Activated CD4-positive, alpha-beta T cell treated with anti-CD3 and anti-CD28 coated beads, Interleukin-2, amount 10 ng/mL, durations not matched to agents 7 days and 5 days (primary cell): ENCODE measurements around the gene OOSP4A. TPM values are rescaled to one million over a fixed set of nuclear protein-coding genes. Genes with fewer than 3 reads are reported as not detected.

Source experiments
- CTCF ChIA-PET: fragments of 350-600 bp; sonication (Branson Sonifier 250); formaldehyde crosslinking; loops from one replicate; lab custom pipeline; 2021; ENCODE audit warnings: antibody characterized with exemption; lab: Charles Lee
- POLR2A ChIA-PET: fragments of 350-600 bp; sonication (Branson Sonifier 250); formaldehyde crosslinking; loops from one replicate; lab custom pipeline; 2021; ENCODE audit warnings: antibody characterized with exemption; lab: Charles Lee
- DNase-seq: peaks from one replicate; pipeline ENCODE4 v3.0.0-alpha.2; 2020
- H3K27ac Mint-ChIP-seq: one replicate; pipeline ENCODE4 v1.8.0; 2021; ENCODE audit warnings: mild to moderate bottlenecking, moderate library complexity, mixed read lengths
- H3K27me3 Mint-ChIP-seq: one replicate; pipeline ENCODE4 v1.8.0; 2021; ENCODE audit warnings: mixed read lengths
- H3K36me3 Mint-ChIP-seq: one replicate; pipeline ENCODE4 v1.8.0; 2021; ENCODE audit warnings: low read depth, mixed read lengths
- H3K4me1 Mint-ChIP-seq: one replicate; pipeline ENCODE4 v1.8.0; 2021; ENCODE audit warnings: mixed read lengths
- H3K4me3 Mint-ChIP-seq: one replicate; pipeline ENCODE4 v1.8.0; 2021; ENCODE audit warnings: mild to moderate bottlenecking, moderate library complexity, mixed read lengths
- H3K9me3 Mint-ChIP-seq: one replicate; pipeline ENCODE4 v1.8.0; 2021; ENCODE audit warnings: mixed read lengths
- total RNA-seq, 2 experiments: library from RNA; stranded (reverse); gene quantifications; one replicate each; pipeline ENCODE4 v1.2.3, GENCODE V29; 2021

The OOSP4A gene
- total RNA-seq, 2 experiments from 2014 or later = not detected

GRCh38 chr11:59990421-59990820 is 26.6 kb downstream of the OOSP4A start:
- CTCF ChIA-PET = no interaction called here
- Mint-ChIP-seq H3K36me3 (no peaks in the 10 kb centered on the region), H3K9me3 (peaks cover 3% of the 10 kb centered on the region), H3K27ac (no peak overlapping the region), H3K4me3 (no peak overlapping the region), H3K27me3 (peaks cover 2% of the 10 kb centered on the region), H3K4me1 (no peaks in the 10 kb centered on the region)
- no peak for DNase-seq
- POLR2A ChIA-PET = no interaction called here

GRCh38 chr11:59992425-59992824 is 28.6 kb downstream of the OOSP4A start:
- Mint-ChIP-seq H3K4me3 (no peak overlapping the region), H3K4me1 (no peaks in the 10 kb centered on the region), H3K9me3 (peaks cover 3% of the 10 kb centered on the region), H3K27ac (no peak overlapping the region), H3K27me3 (no peaks in the 10 kb centered on the region), H3K36me3 (no peaks in the 10 kb centered on the region)
- ChIA-PET POLR2A (no interaction called here), CTCF (no interaction called here)
- no peak for DNase-seq

DNA sequence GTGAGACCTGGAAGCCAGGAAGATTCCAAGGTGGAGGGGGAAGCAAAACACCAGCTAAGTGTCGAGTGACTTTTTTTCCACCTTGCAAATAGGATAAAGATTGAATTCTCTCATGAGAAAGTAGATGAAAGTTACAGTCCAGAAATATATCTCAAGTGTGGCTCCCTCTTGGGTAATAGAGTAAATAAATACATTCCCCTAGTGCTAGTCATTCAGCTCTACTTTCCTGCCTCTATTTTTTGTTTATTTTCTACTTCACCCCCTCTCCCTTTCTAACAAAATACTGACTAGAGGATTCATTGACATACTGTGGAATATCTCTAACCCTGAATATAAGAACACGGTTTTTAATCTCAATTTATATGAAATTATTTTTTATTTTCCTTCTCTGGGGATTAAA is 34.0 kb downstream of the OOSP4A start:
- CTCF ChIA-PET = interaction anchor here (0.9 kb wide), 1 partner anchor 18 kb away, joined by 3 read pairs; no protein-coding TSS in a partner anchor
- peaks cover under 1% of the 10 kb centered on the region for H3K27me3 Mint-ChIP-seq
- no peaks in the 10 kb centered on the region for H3K4me1 Mint-ChIP-seq
- DNase-seq = no peak
- no peaks in the 10 kb centered on the region for H3K36me3 Mint-ChIP-seq
- no peaks in the 10 kb centered on the region for H3K9me3 Mint-ChIP-seq
- no peak overlapping the region for H3K27ac Mint-ChIP-seq
- no peak overlapping the region for H3K4me3 Mint-ChIP-seq
- POLR2A ChIA-PET = no interaction called here

GRCh38 chr11:59999691-60000090 is 35.9 kb downstream of the OOSP4A start:
- Mint-ChIP-seq H3K9me3 (no peaks in the 10 kb centered on the region), H3K4me1 (no peaks in the 10 kb centered on the region), H3K4me3 (no peak overlapping the region), H3K27ac (no peak overlapping the region), H3K27me3 (peaks cover 1% of the 10 kb centered on the region), H3K36me3 (no peaks in the 10 kb centered on the region)
- CTCF ChIA-PET = no interaction called here
- POLR2A ChIA-PET = no interaction called here
- DNase-seq = no peak

DNA sequence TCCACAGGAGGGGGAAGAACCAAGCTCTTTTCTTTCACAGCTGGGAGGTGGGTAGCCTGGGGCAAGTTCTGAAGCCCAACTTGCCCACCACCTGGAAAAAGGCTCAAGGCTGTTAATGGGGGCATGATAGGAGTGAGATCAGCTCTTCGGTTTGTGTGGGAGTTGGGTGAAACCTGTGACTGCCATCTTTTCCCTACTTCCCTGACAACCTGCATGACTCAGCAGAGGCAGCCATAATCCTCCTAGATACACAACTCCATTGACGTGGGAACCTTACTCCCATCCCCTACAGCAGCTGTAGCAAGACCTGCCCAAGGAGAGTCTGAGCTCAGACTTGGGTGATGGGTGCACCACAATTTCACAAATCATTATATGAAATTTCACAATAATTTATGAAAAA is 39.9 kb downstream of the OOSP4A start:
- no peak overlapping the region for H3K4me3 Mint-ChIP-seq
- peaks cover 1% of the 10 kb centered on the region for H3K27me3 Mint-ChIP-seq
- ChIA-PET CTCF (no interaction called here), POLR2A (no interaction called here)
- DNase-seq = no peak
- no peaks in the 10 kb centered on the region for H3K4me1 Mint-ChIP-seq
- H3K27ac Mint-ChIP-seq = no peak overlapping the region
- no peaks in the 10 kb centered on the region for H3K9me3 Mint-ChIP-seq
- no peaks in the 10 kb centered on the region for H3K36me3 Mint-ChIP-seq

DNA sequence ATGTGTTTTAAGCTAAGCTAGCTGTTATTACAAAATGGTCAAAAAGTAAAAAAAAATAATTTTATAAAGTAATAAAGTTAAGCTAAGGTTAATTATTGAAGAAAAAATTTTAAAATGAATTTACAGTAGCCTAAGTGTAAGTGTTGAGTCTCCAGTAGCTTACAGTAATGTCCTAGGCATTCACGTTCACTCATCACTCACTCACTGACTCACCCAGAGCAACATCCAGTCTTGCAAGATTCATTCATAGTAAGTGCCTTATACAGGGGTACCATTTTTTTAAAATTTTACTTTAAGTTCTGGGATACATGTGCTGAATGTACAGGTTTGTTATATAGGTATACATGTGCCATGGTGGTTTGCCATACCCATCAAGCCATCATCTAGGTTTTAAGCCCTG is 41.5 kb downstream of the OOSP4A start:
- ChIA-PET CTCF (no interaction called here), POLR2A (no interaction called here)
- Mint-ChIP-seq H3K9me3 (no peaks in the 10 kb centered on the region), H3K4me3 (no peak overlapping the region), H3K27me3 (peaks cover 5% of the 10 kb centered on the region), H3K27ac (no peak overlapping the region), H3K36me3 (no peaks in the 10 kb centered on the region), H3K4me1 (no peaks in the 10 kb centered on the region)
- no peak for DNase-seq

DNA sequence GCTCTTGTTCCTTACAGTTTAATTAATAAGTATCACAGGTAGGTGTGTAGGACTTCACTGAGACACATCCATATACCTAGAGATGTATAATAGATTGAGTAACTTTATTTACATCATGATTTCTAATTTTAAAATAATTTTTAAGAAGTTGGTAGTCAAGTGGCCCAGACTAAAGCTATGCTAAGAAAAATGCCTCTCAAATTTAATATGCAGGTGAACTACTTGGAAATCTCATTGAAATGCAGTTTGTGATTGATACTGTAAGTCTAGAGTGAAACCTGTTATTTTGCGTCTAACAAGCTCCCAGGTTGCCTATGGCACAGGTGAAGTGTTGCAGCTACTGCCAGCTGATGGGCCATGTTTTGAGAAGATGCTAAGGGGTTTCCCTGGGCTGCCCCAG is 53.0 kb downstream of the OOSP4A start, which contains the start of gene OOSP4B:
TSS of gene OOSP4B (plus strand) at position 301 of the 400 bp plus-strand sequence.
- Mint-ChIP-seq H3K27ac (no peak within 1 kb of the TSS), H3K4me1 (no peaks in the 10 kb centered on the region), H3K36me3 (no peaks in the 10 kb centered on the region), H3K9me3 (no peaks in the 10 kb centered on the region), H3K27me3 (no peaks in the 10 kb centered on the region), H3K4me3 (no peak within 1 kb of the TSS)
- ChIA-PET CTCF (no interaction called here), POLR2A (no interaction called here)
- no peak for DNase-seq

- Mint-ChIP-seq H3K4me1 (no peaks in the 10 kb centered on the region), H3K27ac (no peak overlapping the region), H3K27me3 (no peaks in the 10 kb centered on the region), H3K4me3 (no peak overlapping the region), H3K36me3 (no peaks in the 10 kb centered on the region), H3K9me3 (no peaks in the 10 kb centered on the region)
- CTCF ChIA-PET = no interaction called here
- DNase-seq = no peak
- POLR2A ChIA-PET = no interaction called here
Observed at GRCh38 chr11:60018058-60018457, 54.2 kb downstream of the OOSP4A start.

Other genes starting within 250 kb of the OOSP4A start
- gene STX3, start 208.7 kb upstream of the OOSP4A start, total RNA-seq = 10 to 100 TPM; 39.6 to 42.0 TPM
- gene MRPL16, start 153.3 kb upstream of the OOSP4A start, total RNA-seq = 10 to 100 TPM; 77.1 to 78.3 TPM
- gene CBLIF, start 118.5 kb upstream of the OOSP4A start, total RNA-seq = not detected
- not detected for gene TCN1, start 97.5 kb upstream of the OOSP4A start, total RNA-seq
- not detected for gene OOSP3, start 85.3 kb upstream of the OOSP4A start, total RNA-seq
- gene OOSP1, start 25.6 kb upstream of the OOSP4A start, total RNA-seq = not detected
- not detected for gene OOSP4B, start 53.1 kb downstream of the OOSP4A start, total RNA-seq
- gene OOSP2, start 76.4 kb downstream of the OOSP4A start, total RNA-seq = not detected
- not detected for gene MS4A3, start 92.6 kb downstream of the OOSP4A start, total RNA-seq
- gene MS4A2, start 124.6 kb downstream of the OOSP4A start, total RNA-seq = not detected
- not detected for gene MS4A6A, start 219.1 kb downstream of the OOSP4A start, total RNA-seq